ENCODE data around the gene YWHAQ.
"Not testable (repeated sequence)": the region's sequence is repeated elsewhere in the genome, so short reads cannot be mapped to it uniquely, and the experiment has no call there.

The YWHAQ gene

DNA sequence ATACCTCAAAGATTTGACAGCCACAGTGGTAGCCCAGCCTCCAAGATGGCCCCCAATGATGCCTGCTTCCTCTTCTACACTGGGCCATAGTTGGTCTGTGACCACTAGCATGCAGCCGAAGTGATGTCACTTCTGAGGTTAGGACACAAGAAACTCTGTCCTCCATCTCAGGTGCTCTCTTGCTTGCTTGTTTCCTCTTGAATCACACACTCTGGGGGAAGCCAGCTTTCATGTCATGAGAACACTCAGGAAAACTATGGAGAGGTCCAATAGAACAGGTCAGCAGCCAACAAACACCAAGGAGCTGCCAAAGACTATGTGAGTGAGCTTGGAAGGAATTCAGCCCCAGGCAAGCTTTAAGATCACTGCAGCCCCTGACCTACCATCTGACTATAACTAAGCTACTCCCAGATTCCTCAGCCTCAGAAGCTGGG lies 71.8 kb downstream of the YWHAQ start:
- no peak overlapping the region for H3K27ac ChIP-seq
- TF ChIP-seq ZFX (IDR thresholded peaks at IDR 0.05; ENCODE audit: borderline replicate concordance) (no peak), CTCF (IDR thresholded peaks at IDR 0.05) (no peak)

GRCh38 chr2:9556121-9556743 lies 74.6 kb downstream of the YWHAQ start:
- no peak for TF ChIP-seq CTCF (IDR thresholded peaks at IDR 0.05)
- TF ChIP-seq ZFX (IDR thresholded peaks at IDR 0.05; ENCODE audit: borderline replicate concordance): no peak
- H3K27ac ChIP-seq: peak overlapping the region; percentile 93

GRCh38 chr2:9555297-9556120 lies 75.3 kb downstream of the YWHAQ start, which contains the start of gene ADAM17:
TSS of gene ADAM17 (minus strand) at chr2:9555830. CDS start at chr2:9555605, 225 bp downstream.
- H3K27ac ChIP-seq: peak within 1 kb of the TSS; percentile 93
- TF ChIP-seq CTCF (IDR thresholded peaks at IDR 0.05): peak; percentile 68
- no peak for TF ChIP-seq ZFX (IDR thresholded peaks at IDR 0.05; ENCODE audit: borderline replicate concordance)

DNA sequence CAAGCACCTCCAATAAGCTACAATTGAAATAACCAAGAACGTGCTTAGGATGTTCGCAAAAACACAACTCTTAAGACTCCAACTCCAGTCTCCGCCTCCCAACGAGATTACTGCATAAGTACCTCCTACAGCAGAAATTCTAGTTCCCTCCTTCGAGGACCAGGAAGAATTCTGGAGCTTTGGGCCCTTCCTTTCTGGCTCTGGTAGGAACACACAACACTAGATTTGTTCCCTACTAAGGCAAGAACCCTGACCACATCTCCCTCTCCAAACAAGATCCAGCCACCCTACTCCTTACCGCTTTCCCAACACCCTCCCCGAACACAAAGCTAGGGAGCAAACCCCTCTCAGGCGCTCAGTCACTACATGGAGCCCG lies 75.9 kb downstream of the YWHAQ start:
- no peak for TF ChIP-seq ZFX (IDR thresholded peaks at IDR 0.05; ENCODE audit: borderline replicate concordance)
- no peak for TF ChIP-seq CTCF (IDR thresholded peaks at IDR 0.05)
- peak overlapping the region; percentile 93 for H3K27ac ChIP-seq

DNA sequence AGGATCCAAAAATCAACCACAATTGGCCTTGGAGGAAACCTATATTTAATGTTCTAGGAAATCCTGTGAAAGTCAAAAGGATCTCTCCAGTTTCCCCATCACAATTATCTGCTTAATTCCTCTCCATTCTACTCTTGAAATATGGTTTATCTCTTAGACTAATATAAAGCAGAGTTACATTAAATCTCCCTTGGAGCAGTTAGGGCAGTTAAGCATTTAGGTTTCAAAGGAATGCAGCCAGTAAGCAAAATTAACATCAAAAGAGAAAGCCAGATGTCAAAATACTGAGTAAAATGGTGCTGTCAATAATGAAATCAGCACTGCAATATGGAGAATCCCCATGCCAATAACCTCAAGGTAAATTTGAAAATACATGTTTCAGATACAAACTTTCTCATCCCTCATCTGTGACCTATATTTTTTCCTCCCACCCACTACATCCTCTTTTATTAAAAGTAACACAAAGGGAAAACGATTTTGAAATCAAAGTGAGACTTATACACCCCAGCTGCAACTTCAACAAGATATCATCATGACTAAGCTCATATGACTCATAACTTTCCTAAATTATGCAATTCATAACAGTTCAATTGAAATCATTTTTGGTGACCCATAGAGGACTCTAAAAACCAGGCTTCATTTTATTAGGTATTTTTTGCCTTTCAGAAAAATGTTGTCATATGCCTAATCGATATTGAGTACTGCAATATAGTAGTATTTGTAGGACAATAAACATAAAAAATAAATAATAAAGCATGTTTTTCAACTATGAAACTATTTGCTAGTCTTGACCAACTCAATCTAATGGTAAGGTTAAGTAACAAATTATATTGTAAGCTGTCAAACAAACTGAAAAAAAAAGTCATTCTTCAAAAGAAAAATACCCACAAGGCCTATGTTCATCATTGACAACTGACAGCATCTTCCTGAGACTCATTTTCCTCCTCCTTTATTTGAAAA lies 78.3 kb downstream of the YWHAQ start:
- TF ChIP-seq ZFX (IDR thresholded peaks at IDR 0.05; ENCODE audit: borderline replicate concordance) (no peak), CTCF (IDR thresholded peaks at IDR 0.05) (no peak)
- H3K27ac ChIP-seq: no peak overlapping the region

GRCh38 chr2:9550859-9551391 lies 79.9 kb downstream of the YWHAQ start:
- H3K27ac ChIP-seq: not testable (repeated sequence)

GRCh38 chr2:9549420-9549819 lies 81.4 kb downstream of the YWHAQ start:
- no peak overlapping the region for H3K27ac ChIP-seq

More at GRCh38 chr2:9549420-9549819, 81.4 kb downstream of the YWHAQ start:
- TF ChIP-seq ZFX (IDR thresholded peaks at IDR 0.05; ENCODE audit: borderline replicate concordance) (no peak), CTCF (IDR thresholded peaks at IDR 0.05) (no peak)

Data from 22Rv1 (cell line).